NCI-H2029 (cell line): ENCODE measurements around the gene PUSL1.

ENCODE experiments used
- DNase-seq: peaks from one replicate; lab custom pipeline; 2025; lab: John Stamatoyannopoulos, UW

Gene PUSL1

DNA sequence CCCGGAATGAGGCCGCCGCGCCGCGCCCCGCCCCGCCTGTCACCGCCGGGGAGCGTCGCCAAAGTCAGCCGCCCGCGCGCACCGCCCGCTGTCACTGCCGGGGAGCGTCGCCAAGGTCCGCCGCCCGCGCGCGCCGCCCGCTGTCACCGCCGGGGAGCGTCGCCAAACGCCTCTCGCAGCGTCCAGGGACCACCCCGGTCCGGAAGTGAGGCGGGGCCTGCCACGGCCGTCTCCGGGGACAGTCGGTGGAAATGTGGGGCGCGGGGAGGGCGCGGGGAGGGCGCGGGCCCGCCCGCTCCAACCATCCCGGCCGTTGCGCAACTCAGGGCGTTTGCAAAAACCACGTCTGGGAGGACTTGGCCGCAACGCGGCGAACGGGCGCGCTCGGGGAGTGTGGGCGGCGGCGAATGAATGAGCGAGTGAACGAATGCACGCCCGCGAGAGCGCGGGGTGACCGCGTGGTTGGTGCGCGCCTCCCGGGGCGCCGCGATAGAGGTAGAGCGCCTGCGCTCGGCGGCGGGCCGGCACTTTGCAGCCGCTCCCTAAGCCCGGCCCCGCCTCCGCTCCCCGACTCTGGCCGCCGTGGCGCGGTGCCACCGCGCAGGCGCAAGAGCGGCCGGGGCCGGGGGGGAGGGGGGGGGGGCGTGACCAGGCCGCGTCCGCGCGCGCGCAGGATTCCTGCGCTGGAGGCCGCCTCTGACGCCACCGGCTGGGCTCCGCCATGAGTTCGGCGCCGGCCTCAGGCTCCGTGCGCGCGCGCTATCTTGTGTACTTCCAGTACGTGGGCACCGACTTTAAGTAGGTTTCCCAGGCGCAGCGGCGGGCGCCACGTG, at the start of gene PUSL1, which contains the start of gene ACAP3:
TSS of gene PUSL1 (plus strand) at position 675 of the 833 bp plus-strand sequence. CDS start at position 722, 47 bp downstream.
TSS of gene ACAP3 (minus strand) at position 8 of the 833 bp plus-strand sequence. CDS start 115 bp downstream, outside the sequence.
- peak; percentile 92 for DNase-seq

DNA sequence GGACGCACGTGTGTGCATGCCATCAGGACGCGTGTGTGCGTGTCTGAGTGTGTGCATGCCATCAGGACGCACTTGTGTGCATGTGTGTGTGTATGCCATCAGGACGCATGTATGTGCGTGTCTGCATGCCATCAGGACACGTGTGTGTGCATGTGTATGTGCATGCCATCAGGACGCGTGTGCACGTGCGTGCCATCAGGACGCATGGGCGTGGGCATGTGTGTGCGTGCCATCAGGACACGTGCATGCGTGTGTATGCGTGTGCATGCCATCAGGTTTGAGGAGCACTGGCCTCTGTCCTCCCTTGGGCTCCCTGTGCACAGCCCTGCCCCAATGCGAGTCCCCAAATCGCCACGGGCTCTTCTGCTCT, 49.3 kb upstream of the PUSL1 start:
- no peak for DNase-seq

- DNase-seq = no peak
Observed at GRCh38 chr1:1259540-1259939, 48.9 kb upstream of the PUSL1 start.

GRCh38 chr1:1259951-1260600, 48.3 kb upstream of the PUSL1 start:
- DNase-seq = peak; percentile 72

- DNase-seq = no peak
Observed at GRCh38 chr1:1260843-1261560, 47.4 kb upstream of the PUSL1 start.

- DNase-seq = no peak
Observed at GRCh38 chr1:1262071-1262470, 46.3 kb upstream of the PUSL1 start.

- DNase-seq = no peak
Observed at GRCh38 chr1:1262758-1263157, 45.6 kb upstream of the PUSL1 start.

DNA sequence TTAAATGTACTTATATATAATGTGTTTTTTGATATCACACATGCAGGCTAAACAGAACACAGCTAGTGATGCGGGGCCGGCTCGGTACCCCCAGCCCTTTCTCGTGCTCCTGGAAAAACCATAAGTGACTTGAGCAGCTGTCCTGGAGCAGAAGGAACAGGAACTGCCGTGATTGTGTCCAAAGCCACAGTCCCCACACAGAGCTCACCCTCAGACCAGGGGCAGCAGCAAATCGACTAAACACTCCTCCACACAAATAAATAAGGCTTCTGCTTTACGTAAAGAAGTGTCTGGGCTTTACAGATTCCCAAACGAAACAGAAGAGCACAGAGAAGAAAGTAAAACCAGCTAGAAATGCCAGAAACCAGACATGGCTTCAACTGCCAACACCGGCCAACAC, 44.4 kb upstream of the PUSL1 start:
- no peak for DNase-seq

DNA sequence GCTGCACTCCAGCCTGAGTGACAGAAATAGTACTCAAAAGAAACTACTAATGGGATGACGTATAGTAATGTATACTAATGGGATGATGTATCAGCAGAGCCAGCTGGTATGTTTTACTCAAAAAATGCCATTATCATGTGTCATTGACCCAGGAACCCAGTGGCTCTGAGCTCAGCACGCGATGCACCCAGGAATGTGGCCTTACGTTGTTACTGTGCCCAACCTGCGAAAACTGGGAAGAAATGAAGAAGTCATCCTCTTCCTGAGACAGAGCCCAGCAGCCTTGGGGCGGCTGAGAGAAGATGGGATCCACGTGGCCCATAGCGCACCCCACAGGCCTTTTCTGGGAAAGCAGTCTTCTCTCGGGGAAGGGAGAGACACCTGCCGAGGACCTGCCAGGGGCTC, 43.5 kb upstream of the PUSL1 start:
- no peak for DNase-seq

DNA sequence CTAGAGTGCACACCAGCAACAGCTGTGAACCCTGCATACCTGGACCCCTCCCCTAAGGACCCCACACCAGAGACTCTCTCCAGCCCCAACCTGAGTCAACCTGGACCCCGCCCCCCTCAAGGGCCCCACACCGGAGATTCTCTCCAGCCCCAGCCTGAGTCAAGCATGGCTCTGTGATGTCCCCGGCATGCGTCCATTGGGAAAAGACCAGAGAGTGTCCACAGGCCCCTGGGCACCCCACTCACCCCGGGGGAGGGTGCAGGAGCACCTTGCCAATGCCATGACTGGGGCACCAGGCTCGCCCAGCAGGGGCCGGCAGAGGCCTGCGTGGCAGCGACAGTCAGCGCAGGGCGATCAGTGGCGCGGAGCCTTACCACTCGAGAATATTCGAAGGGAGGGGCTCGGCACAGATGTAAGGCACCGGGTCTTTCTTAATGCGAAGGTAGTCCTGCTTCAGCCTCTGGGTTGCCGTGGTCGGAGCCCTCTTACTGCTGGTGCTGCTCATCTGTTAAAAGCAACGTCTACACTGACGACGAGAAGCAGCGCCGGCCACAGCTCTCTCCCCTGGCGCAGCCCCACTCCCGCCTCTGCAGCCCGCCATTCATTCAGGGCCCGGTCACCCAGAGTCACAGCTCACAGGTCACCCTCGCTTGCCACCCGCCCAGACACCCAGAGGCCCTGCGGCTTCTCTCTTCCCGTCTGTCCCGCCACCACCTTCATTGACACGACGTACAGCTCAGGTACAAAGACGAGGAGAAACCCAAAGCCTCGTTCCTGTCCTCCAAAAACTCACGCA, 40.7 kb upstream of the PUSL1 start:
- no peak for DNase-seq

GRCh38 chr1:1268284-1268682, 40.1 kb upstream of the PUSL1 start:
- no peak for DNase-seq

- no peak for DNase-seq
Observed at GRCh38 chr1:1270813-1271212, 37.6 kb upstream of the PUSL1 start.

GRCh38 chr1:1272341-1273208, 35.8 kb upstream of the PUSL1 start:
- peak; percentile 68 for DNase-seq

GRCh38 chr1:1273209-1273511, 35.2 kb upstream of the PUSL1 start:
- no peak for DNase-seq

- peak; percentile 81 for DNase-seq
Observed at GRCh38 chr1:1273512-1274298, 34.7 kb upstream of the PUSL1 start, which contains the start of gene UBE2J2. Gene UBE2J2 (minus strand): TSS chr1:1273854. CDS start chr1:1267992, 5,862 bp downstream.

DNA sequence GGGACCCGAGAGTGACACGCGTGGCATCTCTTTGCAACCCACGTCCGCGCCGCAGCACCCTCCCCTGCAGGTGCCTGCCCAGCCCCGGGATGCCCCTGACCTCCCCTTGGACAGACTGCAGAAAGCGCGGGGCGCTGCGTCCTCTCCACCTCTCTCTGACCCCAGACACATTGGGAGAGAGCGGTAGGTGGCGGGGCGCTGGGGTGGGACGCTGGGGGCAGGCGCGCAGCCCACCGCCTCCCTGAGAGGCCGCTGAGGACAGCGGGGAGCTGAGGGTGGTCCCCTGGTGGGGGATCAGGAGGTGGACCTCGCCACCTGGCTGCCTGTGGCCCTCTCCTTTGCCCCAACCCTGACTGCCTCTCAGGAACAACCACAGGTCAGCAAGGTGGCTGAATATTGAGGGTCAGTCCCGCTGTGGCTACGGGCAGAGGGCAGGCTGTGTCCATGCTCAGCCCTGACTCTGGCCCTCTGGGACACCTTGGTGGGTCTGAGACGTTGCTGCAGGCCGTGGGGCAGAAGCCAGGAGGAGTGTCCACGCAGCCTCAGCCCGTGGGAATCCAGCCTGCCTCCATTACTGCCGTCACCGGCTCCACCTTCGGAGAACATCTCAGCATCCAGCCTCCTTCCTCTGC, 34.0 kb upstream of the PUSL1 start:
- DNase-seq = no peak

DNA sequence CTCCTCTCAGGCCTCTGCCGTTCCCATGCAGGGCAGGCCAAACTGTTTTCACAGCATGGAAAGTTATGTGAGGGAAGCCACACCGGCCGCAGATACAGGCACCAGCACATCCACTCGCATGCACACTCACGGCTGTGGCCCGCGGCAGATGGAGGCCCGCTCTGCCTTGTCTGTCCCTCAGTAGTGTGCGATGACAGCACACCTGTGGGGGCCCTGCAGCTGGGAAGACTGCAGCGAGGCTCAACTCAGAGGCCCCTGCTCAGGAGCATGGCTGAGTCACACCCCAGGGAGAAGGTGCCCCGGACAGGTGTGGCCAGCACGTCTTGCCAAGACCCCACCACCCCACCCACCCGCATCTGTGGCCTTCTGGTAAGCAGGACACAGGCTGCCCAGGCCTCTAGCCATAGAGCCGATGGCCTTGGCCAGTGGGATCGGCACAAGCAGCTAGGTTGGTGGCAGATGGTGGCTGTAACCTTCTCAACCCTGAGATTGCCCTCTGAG, 33.4 kb upstream of the PUSL1 start:
- no peak for DNase-seq

DNA sequence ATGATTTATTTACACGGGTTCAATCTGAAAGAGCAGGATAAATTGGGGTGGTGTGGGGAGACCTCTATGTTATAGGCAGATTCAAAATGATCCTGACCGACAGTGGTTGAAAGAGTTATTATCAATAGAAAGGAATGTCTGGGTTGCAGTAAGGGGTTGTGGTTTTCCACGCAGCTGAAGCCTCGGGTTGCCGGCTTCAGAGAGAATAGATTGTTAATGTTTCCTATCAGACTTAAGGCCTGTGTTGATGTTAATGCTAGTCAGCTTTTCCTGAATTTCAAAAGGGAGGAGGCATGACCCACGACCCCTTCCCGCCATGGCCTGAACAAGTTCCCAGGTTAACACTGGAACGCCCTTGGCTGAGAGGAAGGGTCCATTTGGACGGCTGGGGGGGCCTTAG, 32.6 kb upstream of the PUSL1 start:
- no peak for DNase-seq

- DNase-seq = no peak
Observed at GRCh38 chr1:1278620-1279019, 29.8 kb upstream of the PUSL1 start.

DNA sequence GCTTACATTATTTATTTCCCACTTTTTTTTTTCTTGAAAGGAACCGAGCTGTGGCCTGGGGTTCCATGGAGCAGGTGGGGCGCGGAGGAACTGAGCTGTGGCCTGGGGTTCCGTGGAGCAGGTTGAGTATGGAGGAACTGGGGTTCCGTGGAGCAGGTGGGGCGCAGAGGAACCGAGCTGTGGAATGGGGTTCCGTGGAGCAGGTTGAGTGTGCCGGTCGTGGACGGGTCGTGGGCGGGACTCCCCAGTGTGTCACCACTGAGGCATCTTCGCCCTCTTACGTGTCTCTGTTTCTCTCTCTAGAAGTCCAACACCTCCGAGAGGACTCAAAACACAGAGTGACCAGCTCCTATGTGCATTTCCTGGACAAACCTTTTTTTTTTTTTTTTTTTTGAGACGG, 29.4 kb upstream of the PUSL1 start:
- DNase-seq = no peak
